Astrocyte (in vitro differentiated cells and primary cell): ENCODE results near the gene PBX3.

ENCODE experiments used
- EZH2 ChIP-seq: IDR thresholded peaks from 2 replicates; pipeline ENCODE4 v1.6.1; 2012; ENCODE audit warnings: mild to moderate bottlenecking, low read length, inconsistent platforms; ENCODE audit not compliant: insufficient read depth
- TF ChIP-seq, protein P1 (sequence below): IDR thresholded peaks from 2 replicates; pipeline ENCODE4 v1.5.1; 2011; ENCODE audit warnings: low read depth, mild to moderate bottlenecking, inconsistent platforms, low read length, moderate library complexity; ENCODE audit not compliant: insufficient read depth

GRCh38 chr9:125842242-125842641 lies 95.1 kb downstream of the PBX3 start:
- TF ChIP-seq, protein P1, sequence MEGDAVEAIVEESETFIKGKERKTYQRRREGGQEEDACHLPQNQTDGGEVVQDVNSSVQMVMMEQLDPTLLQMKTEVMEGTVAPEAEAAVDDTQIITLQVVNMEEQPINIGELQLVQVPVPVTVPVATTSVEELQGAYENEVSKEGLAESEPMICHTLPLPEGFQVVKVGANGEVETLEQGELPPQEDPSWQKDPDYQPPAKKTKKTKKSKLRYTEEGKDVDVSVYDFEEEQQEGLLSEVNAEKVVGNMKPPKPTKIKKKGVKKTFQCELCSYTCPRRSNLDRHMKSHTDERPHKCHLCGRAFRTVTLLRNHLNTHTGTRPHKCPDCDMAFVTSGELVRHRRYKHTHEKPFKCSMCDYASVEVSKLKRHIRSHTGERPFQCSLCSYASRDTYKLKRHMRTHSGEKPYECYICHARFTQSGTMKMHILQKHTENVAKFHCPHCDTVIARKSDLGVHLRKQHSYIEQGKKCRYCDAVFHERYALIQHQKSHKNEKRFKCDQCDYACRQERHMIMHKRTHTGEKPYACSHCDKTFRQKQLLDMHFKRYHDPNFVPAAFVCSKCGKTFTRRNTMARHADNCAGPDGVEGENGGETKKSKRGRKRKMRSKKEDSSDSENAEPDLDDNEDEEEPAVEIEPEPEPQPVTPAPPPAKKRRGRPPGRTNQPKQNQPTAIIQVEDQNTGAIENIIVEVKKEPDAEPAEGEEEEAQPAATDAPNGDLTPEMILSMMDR: no peak
- no peak for TF ChIP-seq EZH2
